Activated B cell treated with CpG ODN at 0.5 μM for 24 hours (primary cell): ENCODE measurements around the gene CALD1. TPM values are rescaled to one million over a fixed set of nuclear protein-coding genes. Genes with fewer than 3 reads are reported as not detected.

Experiments used
- ATAC-seq: fragments of 200-7000 bp; cut with Tn5 transposase; one replicate; pipeline ENCODE4 v1.10.0; 2021; ENCODE audit warnings: low read depth, mild to moderate bottlenecking, moderate library complexity
- CTCF ChIA-PET: fragments of 350-600 bp; sonication (Branson Sonifier 250); formaldehyde crosslinking; loops from one replicate; lab custom pipeline; 2021; ENCODE audit warnings: antibody characterized with exemption; lab: Charles Lee
- POLR2A ChIA-PET: fragments of 350-600 bp; sonication (Branson Sonifier 250); formaldehyde crosslinking; loops from one replicate; lab custom pipeline; 2021; ENCODE audit warnings: antibody characterized with exemption; lab: Charles Lee
- DNase-seq: peaks from one replicate; pipeline ENCODE4 v3.0.0; 2022
- H3K27ac Mint-ChIP-seq: one replicate; pipeline ENCODE4 v1.8.0; 2020; ENCODE audit warnings: mixed read lengths
- H3K27me3 Mint-ChIP-seq: one replicate; pipeline ENCODE4 v1.8.0; 2021; ENCODE audit warnings: mixed read lengths
- H3K36me3 Mint-ChIP-seq: one replicate; pipeline ENCODE4 v1.8.0; 2021; ENCODE audit warnings: low read depth, mixed read lengths
- H3K4me1 Mint-ChIP-seq: one replicate; pipeline ENCODE4 v1.8.0; 2021; ENCODE audit warnings: mixed read lengths
- H3K4me3 Mint-ChIP-seq: one replicate; pipeline ENCODE4 v1.8.0; 2020; ENCODE audit warnings: mild to moderate bottlenecking, mixed read lengths
- H3K9me3 Mint-ChIP-seq: one replicate; pipeline ENCODE4 v1.8.0; 2020; ENCODE audit warnings: mixed read lengths
- CTCF ChIP-seq: fragments of 200-600 bp; IDR thresholded peaks from one replicate; pipeline ENCODE4 v1.8.0; 2022; ENCODE audit warnings: antibody characterized with exemption, mild to moderate bottlenecking
- intact Hi-C: fragments of 100-400 bp; cut with micrococcal nuclease; formaldehyde crosslinking; loops from one replicate; pipeline ENCODE4 v1.15.1; 2024
- total RNA-seq: library from RNA; stranded (reverse); gene quantifications from 2 replicates; pipeline ENCODE4 v1.2.3, GENCODE V29; 2022

CALD1 gene
- total RNA-seq, 1 donor from 2014 or later = 0.33 TPM

DNA sequence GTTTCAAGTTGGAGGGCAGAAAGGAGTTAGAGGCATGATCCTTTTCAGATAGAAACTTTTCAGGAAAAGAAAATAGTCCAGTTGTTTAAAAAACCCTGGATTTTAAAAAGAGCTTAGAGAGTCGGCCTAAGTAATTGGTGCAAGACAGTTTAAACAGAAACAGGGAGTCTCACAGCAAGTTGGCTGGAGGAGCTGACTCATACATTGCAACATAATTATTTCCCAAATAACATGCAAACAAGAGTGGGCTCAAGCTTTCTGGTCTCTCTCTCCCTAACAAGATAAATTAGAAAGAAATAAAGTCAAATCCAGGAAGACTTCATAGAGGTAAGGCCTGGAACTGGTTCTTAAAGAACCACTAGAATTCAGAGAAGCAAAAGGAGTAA, 106.5 kb downstream of the CALD1 start:
- H3K27me3 Mint-ChIP-seq = peaks cover 1% of the 10 kb centered on the region
- no peak for TF ChIP-seq CTCF
- H3K9me3 Mint-ChIP-seq = no peaks in the 10 kb centered on the region
- ChIA-PET CTCF (no interaction called here), POLR2A (no interaction called here)
- no peaks in the 10 kb centered on the region for H3K4me1 Mint-ChIP-seq
- DNase-seq = no peak
- H3K36me3 Mint-ChIP-seq = no peaks in the 10 kb centered on the region
- intact Hi-C loops = no loop called here
- H3K4me3 Mint-ChIP-seq = no peak overlapping the region
- H3K27ac Mint-ChIP-seq = no peak overlapping the region
- no peak for ATAC-seq

DNA sequence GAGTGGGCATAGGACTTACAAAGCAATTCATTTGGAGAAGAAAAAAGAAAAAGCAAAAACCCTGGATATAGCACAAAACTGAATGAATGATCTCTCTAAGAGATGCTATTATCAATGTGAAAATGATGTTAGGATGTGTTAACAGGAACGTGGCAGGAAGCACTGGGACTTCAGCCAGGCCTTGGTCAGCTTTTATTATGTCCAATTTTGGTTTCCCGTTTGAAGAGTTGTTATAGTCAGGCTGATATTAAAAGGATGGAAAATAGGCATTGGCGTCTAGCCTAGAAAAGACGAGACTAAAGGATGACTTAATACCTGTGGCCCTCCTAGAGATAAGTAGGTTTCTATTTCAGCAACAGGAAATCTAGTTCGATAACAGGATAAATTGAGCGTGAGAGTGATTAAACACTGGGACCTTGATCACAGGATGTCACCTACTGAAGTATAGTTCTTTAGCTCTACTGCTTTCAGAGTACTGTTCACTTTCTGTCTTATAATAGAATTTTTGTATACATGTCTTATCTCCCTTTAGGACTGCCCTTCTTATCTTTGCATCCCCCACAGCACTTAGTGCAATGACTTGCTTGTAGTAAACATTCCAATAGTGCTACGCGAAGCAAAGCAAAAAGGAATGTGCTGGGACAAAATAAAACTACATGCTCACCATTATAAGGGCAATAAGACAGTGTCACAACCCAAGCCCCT, 107.1 kb downstream of the CALD1 start:
- H3K4me1 Mint-ChIP-seq = peaks cover 3% of the 10 kb centered on the region
- H3K27me3 Mint-ChIP-seq = peaks cover 6% of the 10 kb centered on the region
- intact Hi-C loops = no loop called here
- no peak overlapping the region for H3K4me3 Mint-ChIP-seq
- ChIA-PET CTCF (no interaction called here), POLR2A (no interaction called here)
- DNase-seq (no peak), ATAC-seq (no peak)
- H3K36me3 Mint-ChIP-seq = no peaks in the 10 kb centered on the region
- TF ChIP-seq CTCF = no peak
- H3K27ac Mint-ChIP-seq = no peak overlapping the region
- no peaks in the 10 kb centered on the region for H3K9me3 Mint-ChIP-seq

- H3K36me3 Mint-ChIP-seq = no peaks in the 10 kb centered on the region
- TF ChIP-seq CTCF = no peak
- intact Hi-C loops = no loop called here
- peaks cover 15% of the 10 kb centered on the region for H3K27me3 Mint-ChIP-seq
- peaks cover 3% of the 10 kb centered on the region for H3K4me1 Mint-ChIP-seq
- DNase-seq (no peak), ATAC-seq (no peak)
- CTCF ChIA-PET = no interaction called here
- H3K9me3 Mint-ChIP-seq = no peaks in the 10 kb centered on the region
- POLR2A ChIA-PET = no interaction called here
- no peak overlapping the region for H3K27ac Mint-ChIP-seq
- no peak overlapping the region for H3K4me3 Mint-ChIP-seq
Measured at GRCh38 chr7:134887523-134887922, 108.1 kb downstream of the CALD1 start.

DNA sequence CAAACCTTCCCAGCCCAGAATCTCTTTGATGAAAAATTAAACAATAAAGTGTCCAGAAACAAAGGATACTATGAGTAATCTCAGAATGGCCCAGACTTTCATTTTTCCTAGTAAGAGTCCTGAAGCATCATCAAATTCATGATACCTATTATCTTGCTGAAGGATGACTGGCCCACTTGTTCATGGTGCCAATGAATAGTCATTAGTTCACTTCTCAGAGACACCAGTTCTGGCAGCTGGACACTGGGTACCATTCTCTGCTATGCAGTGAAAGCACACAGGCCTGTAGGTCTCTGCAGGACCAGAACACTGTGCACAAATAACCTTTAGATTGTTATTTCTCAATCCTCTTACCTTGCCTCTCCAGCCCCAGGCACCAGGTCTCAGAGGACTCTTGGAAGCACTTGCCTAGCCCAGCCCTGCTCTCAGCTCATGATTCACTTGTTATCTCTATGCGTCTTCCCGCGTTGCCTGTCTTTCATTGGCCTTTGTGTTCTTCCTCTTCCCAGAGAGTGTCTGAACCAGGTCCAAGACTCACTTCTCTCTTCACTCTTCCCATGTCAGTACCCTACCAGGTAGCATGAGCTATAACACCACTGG, 108.8 kb downstream of the CALD1 start:
- ATAC-seq (no peak), DNase-seq (no peak)
- intact Hi-C loops = no loop called here
- H3K4me3 Mint-ChIP-seq = no peak overlapping the region
- ChIA-PET CTCF (interaction anchor here (0.6 kb wide), 1 partner anchor 369 kb away, joined by 3 read pairs; no protein-coding TSS in a partner anchor), POLR2A (no interaction called here)
- H3K36me3 Mint-ChIP-seq = no peaks in the 10 kb centered on the region
- H3K27me3 Mint-ChIP-seq = peaks cover 21% of the 10 kb centered on the region
- TF ChIP-seq CTCF = no peak
- peaks cover 3% of the 10 kb centered on the region for H3K4me1 Mint-ChIP-seq
- no peak overlapping the region for H3K27ac Mint-ChIP-seq
- no peaks in the 10 kb centered on the region for H3K9me3 Mint-ChIP-seq

- POLR2A ChIA-PET = no interaction called here
- no peak overlapping the region for H3K4me3 Mint-ChIP-seq
- DNase-seq (no peak), ATAC-seq (no peak)
- intact Hi-C loops = no loop called here
- no peaks in the 10 kb centered on the region for H3K36me3 Mint-ChIP-seq
- H3K9me3 Mint-ChIP-seq = no peaks in the 10 kb centered on the region
- no peak overlapping the region for H3K27ac Mint-ChIP-seq
- CTCF ChIA-PET = no interaction called here
- H3K4me1 Mint-ChIP-seq = peaks cover 3% of the 10 kb centered on the region
- peaks cover 21% of the 10 kb centered on the region for H3K27me3 Mint-ChIP-seq
- TF ChIP-seq CTCF = no peak
Measured at GRCh38 chr7:134890246-134891240, 111.1 kb downstream of the CALD1 start.
